Fibroblast of lung (primary cell): Measurements from ENCODE around the gene CREM. TPM values are rescaled to one million over a fixed set of nuclear protein-coding genes. Genes with fewer than 3 reads are reported as not detected.

Experiments
- DNase-seq, 2 donors: peaks; one replicate each; pipeline versions ENCODE4 v3.0.0 to v3.0.0-alpha.2; 2010; ENCODE audit warnings: low read depth in 2 of 2
- H2AFZ ChIP-seq: 2 replicates; pipeline ENCODE4 v1.5.1; 2012; ENCODE audit warnings: low read length, control low read depth, inconsistent platforms
- H3K27ac ChIP-seq: 2 replicates; pipeline ENCODE4 v1.5.1; 2011; ENCODE audit warnings: low read length, control low read depth; ENCODE audit not compliant: insufficient read depth
- H3K27me3 ChIP-seq: 2 replicates; pipeline ENCODE4 v1.5.1; 2011; ENCODE audit warnings: mild to moderate bottlenecking, low read length; ENCODE audit not compliant: control insufficient read depth, insufficient read depth
- H3K36me3 ChIP-seq: 2 replicates; pipeline ENCODE4 v1.5.1; 2011; ENCODE audit warnings: low read length; ENCODE audit not compliant: control insufficient read depth, insufficient read depth
- H3K4me1 ChIP-seq: 2 replicates; pipeline ENCODE4 v1.5.1; 2011; ENCODE audit warnings: low read length; ENCODE audit not compliant: control insufficient read depth, insufficient read depth; ENCODE audit errors: extremely low read depth
- H3K4me2 ChIP-seq: 2 replicates; pipeline ENCODE4 v1.5.1; 2011; ENCODE audit warnings: low read length, control low read depth; ENCODE audit not compliant: insufficient read depth; ENCODE audit errors: extremely low read depth
- H3K4me3 ChIP-seq, 4 experiments: fragments of 200-600 bp in 1 of 4; sonication (generic) in 1 of 4; replicated peaks in 1 of 4; 2 replicates each; pipeline ENCODE4 v1.5.1; 2011 to 2016; ENCODE audit warnings: low read length in 4 of 4, low read depth in 3 of 4, mild to moderate bottlenecking in 3 of 4, control low read depth in 2 of 4, inconsistent platforms in 1 of 4, mixed read lengths in 1 of 4; ENCODE audit not compliant: insufficient read depth in 1 of 4; ENCODE audit errors: control extremely low read depth in 1 of 4
- H3K79me2 ChIP-seq: 2 replicates; pipeline ENCODE4 v1.5.1; 2012; ENCODE audit warnings: mild to moderate bottlenecking, low read length, inconsistent platforms; ENCODE audit not compliant: control insufficient read depth, insufficient read depth
- H3K9ac ChIP-seq: 2 replicates; pipeline ENCODE4 v1.5.1; 2011; ENCODE audit warnings: mild to moderate bottlenecking, low read length, control low read depth; ENCODE audit not compliant: insufficient read depth
- H3K9me3 ChIP-seq: 2 replicates; pipeline ENCODE4 v1.5.1; 2012; ENCODE audit warnings: low read depth, low read length; ENCODE audit not compliant: control insufficient read depth, insufficient read depth
- H4K20me1 ChIP-seq: 2 replicates; pipeline ENCODE4 v1.5.1; 2011; ENCODE audit warnings: low read length; ENCODE audit not compliant: control insufficient read depth, insufficient read depth; ENCODE audit errors: extremely low read depth
- EZH2 ChIP-seq: IDR thresholded peaks from 2 replicates; pipeline ENCODE4 v1.5.1; 2012; ENCODE audit warnings: low read length, control low read depth, mild to moderate bottlenecking; ENCODE audit errors: missing control alignments
- polyA plus RNA-seq, 2 donors: library from polyadenylated mRNA; depleted of rRNA in 1 of 2; stranded (reverse) in 1 of 2; unstranded in 1 of 2; fragments of >200 nt; gene quantifications; 2 replicates each; pipeline ENCODE4 v1.2.1, GENCODE V29; 2011 to 2012; ENCODE audit warnings: missing spikeins in 1 of 2
- total RNA-seq: library from RNA; depleted of rRNA; stranded (reverse); fragments of >200 nt; gene quantifications from 2 replicates; pipeline ENCODE4 v1.2.1, GENCODE V29; 2014
- TF ChIP-seq, protein P1 (sequence below), 2 donors: IDR thresholded peaks in 1 of 2; conservative IDR thresholded peaks in 1 of 2; 1 replicate in 1 of 2; 2 replicates in 1 of 2; pipeline ENCODE4 v1.5.1; 2011 to 2012; ENCODE audit warnings: low read length in 2 of 2, control low read depth in 1 of 2, inconsistent platforms in 1 of 2, low read depth in 1 of 2, mild to moderate bottlenecking in 1 of 2

CREM gene
- total and polyA plus RNA-seq, 2 donors (not counting 1 experiment from before 2014, with no cell fraction given) = 29.9 to 32.1 TPM

GRCh38 chr10:35160743-35161142, 34.1 kb downstream of the CREM start:
- no peak overlapping the region for H3K4me2 ChIP-seq
- no peaks in the 10 kb centered on the region for H3K79me2 ChIP-seq
- no peaks in the 10 kb centered on the region for H4K20me1 ChIP-seq
- H3K4me3 ChIP-seq = no peak overlapping the region
- H3K36me3 ChIP-seq = no peaks in the 10 kb centered on the region
- no peak overlapping the region for H2AFZ ChIP-seq
- H3K27ac ChIP-seq = no peak overlapping the region
- no peaks in the 10 kb centered on the region for H3K4me1 ChIP-seq
- no peaks in the 10 kb centered on the region for H3K9me3 ChIP-seq
- no peaks in the 10 kb centered on the region for H3K27me3 ChIP-seq
- H3K9ac ChIP-seq = no peak overlapping the region
- TF ChIP-seq EZH2 = no peak
- TF ChIP-seq, protein P1, sequence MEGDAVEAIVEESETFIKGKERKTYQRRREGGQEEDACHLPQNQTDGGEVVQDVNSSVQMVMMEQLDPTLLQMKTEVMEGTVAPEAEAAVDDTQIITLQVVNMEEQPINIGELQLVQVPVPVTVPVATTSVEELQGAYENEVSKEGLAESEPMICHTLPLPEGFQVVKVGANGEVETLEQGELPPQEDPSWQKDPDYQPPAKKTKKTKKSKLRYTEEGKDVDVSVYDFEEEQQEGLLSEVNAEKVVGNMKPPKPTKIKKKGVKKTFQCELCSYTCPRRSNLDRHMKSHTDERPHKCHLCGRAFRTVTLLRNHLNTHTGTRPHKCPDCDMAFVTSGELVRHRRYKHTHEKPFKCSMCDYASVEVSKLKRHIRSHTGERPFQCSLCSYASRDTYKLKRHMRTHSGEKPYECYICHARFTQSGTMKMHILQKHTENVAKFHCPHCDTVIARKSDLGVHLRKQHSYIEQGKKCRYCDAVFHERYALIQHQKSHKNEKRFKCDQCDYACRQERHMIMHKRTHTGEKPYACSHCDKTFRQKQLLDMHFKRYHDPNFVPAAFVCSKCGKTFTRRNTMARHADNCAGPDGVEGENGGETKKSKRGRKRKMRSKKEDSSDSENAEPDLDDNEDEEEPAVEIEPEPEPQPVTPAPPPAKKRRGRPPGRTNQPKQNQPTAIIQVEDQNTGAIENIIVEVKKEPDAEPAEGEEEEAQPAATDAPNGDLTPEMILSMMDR (conservative IDR thresholded peaks at IDR 0.05 in 1 of 2, IDR thresholded peaks at IDR 0.05 in 1 of 2; ENCODE audit: low read depth in 1 of 2, low read length in 2 of 2) = no peak
- no peak for DNase-seq

DNA sequence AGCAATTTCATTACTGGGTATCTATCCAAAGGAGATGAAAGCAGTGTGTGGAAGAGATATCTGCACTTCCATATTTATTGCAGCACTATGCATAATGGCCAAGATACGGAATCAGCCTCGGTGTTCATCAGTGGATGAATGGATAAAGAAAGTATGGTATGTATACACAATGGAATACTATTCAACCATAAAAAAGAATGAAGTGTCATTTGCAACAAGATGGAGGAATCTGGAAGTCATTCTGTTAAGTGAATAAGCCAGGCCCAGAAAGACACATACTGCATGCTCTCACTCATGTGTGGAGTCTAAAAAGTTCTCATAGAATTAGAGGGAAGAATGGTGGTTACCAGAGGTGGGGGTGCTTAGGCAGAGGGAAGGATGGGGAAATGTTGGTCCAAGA, 35.3 kb downstream of the CREM start:
- Histone ChIP-seq H3K4me2 (no peak overlapping the region), H3K4me1 (no peaks in the 10 kb centered on the region), H2AFZ (no peak overlapping the region), H3K9ac (no peak overlapping the region), H4K20me1 (no peaks in the 10 kb centered on the region), H3K4me3 (no peak overlapping the region), H3K79me2 (no peaks in the 10 kb centered on the region), H3K36me3 (no peaks in the 10 kb centered on the region), H3K27me3 (no peaks in the 10 kb centered on the region), H3K27ac (no peak overlapping the region), H3K9me3 (no peaks in the 10 kb centered on the region)
- no peak for DNase-seq
- TF ChIP-seq, protein P1 (conservative IDR thresholded peaks at IDR 0.05 in 1 of 2, IDR thresholded peaks at IDR 0.05 in 1 of 2; ENCODE audit: low read depth in 1 of 2, low read length in 2 of 2) = no peak
- TF ChIP-seq EZH2 = no peak

DNA sequence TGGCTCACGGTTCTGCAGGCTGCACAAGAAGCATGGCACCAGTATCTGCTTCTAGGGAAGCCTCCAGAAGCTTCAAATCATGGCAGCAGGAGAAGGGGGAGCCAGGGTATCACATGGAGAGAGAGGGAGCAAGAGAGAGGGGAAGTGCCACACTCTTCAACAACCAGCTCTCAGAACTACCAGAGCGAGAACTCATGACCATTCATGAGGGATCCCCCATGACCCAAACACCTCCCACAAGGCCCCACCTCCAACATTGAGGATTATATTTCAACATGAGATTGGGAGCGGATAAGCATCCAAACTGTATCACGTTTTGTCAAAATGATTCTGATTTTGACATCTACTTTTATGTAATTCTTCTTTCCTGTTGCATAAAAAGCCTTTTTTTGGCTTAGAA, 38.5 kb downstream of the CREM start:
- H4K20me1 ChIP-seq = no peaks in the 10 kb centered on the region
- H3K79me2 ChIP-seq = no peaks in the 10 kb centered on the region
- H3K4me1 ChIP-seq = no peaks in the 10 kb centered on the region
- TF ChIP-seq, protein P1 (conservative IDR thresholded peaks at IDR 0.05 in 1 of 2, IDR thresholded peaks at IDR 0.05 in 1 of 2; ENCODE audit: low read depth in 1 of 2, low read length in 2 of 2) = no peak
- no peak for TF ChIP-seq EZH2
- no peak overlapping the region for H3K4me3 ChIP-seq
- H3K27ac ChIP-seq = no peak overlapping the region
- no peak overlapping the region for H3K9ac ChIP-seq
- no peaks in the 10 kb centered on the region for H3K27me3 ChIP-seq
- no peaks in the 10 kb centered on the region for H3K36me3 ChIP-seq
- no peak overlapping the region for H3K4me2 ChIP-seq
- DNase-seq = no peak
- no peaks in the 10 kb centered on the region for H3K9me3 ChIP-seq
- no peak overlapping the region for H2AFZ ChIP-seq
